Activated CD4-positive, alpha-beta T cell treated with anti-CD3 and anti-CD28 coated beads for 4 hours (primary cell): Measurements from ENCODE around the gene TET2.

ENCODE experiments used
- DNase-seq, 2 donors: peaks; one replicate each; pipeline ENCODE4 v3.0.0-alpha.2; 2020

TET2 gene

GRCh38 chr4:105236202-105236915 is 89.7 kb downstream of the TET2 start:
- DNase-seq: no peak

- no peak for DNase-seq
Observed at GRCh38 chr4:105236916-105237311, 90.2 kb downstream of the TET2 start.

- DNase-seq: no peak
Observed at GRCh38 chr4:105240037-105240436, 93.4 kb downstream of the TET2 start.

- DNase-seq: no peak
Observed at GRCh38 chr4:105241451-105241850, 94.8 kb downstream of the TET2 start.

GRCh38 chr4:105243446-105243845 is 96.8 kb downstream of the TET2 start:
- DNase-seq: no peak

- DNase-seq: no peak
Observed at GRCh38 chr4:105246712-105247111, 100.0 kb downstream of the TET2 start.

- no peak for DNase-seq
Observed at GRCh38 chr4:105248613-105249012, 101.9 kb downstream of the TET2 start.

GRCh38 chr4:105257817-105258495 is 111.3 kb downstream of the TET2 start:
- no peak for DNase-seq

- no peak for DNase-seq
Observed at GRCh38 chr4:105265689-105266088, 119.0 kb downstream of the TET2 start.

GRCh38 chr4:105267280-105267679 is 120.6 kb downstream of the TET2 start:
- DNase-seq: no peak

GRCh38 chr4:105272002-105272401 is 125.3 kb downstream of the TET2 start:
- no peak for DNase-seq

- no peak for DNase-seq
Observed at GRCh38 chr4:105273230-105273629, 126.6 kb downstream of the TET2 start.

GRCh38 chr4:105274090-105274489 is 127.4 kb downstream of the TET2 start:
- no peak for DNase-seq

- DNase-seq: no peak
Observed at GRCh38 chr4:105274504-105274903, 127.8 kb downstream of the TET2 start.

GRCh38 chr4:105276361-105277104 is 129.9 kb downstream of the TET2 start:
- DNase-seq: no peak

- no peak for DNase-seq
Observed at GRCh38 chr4:105277702-105278101, 131.0 kb downstream of the TET2 start.

GRCh38 chr4:105279314-105279713 is 132.6 kb downstream of the TET2 start:
- no peak for DNase-seq

GRCh38 chr4:105280338-105281123 is 133.9 kb downstream of the TET2 start:
- no peak for DNase-seq

- no peak for DNase-seq
Observed at GRCh38 chr4:105281124-105281415, 134.4 kb downstream of the TET2 start.

- no peak for DNase-seq
Observed at GRCh38 chr4:105282489-105282888, 135.8 kb downstream of the TET2 start.

- DNase-seq: no peak
Observed at GRCh38 chr4:105283501-105283900, 136.8 kb downstream of the TET2 start.

- no peak for DNase-seq
Observed at GRCh38 chr4:105288121-105288520, 141.4 kb downstream of the TET2 start.

GRCh38 chr4:105291925-105292324 is 145.2 kb downstream of the TET2 start:
- no peak for DNase-seq
